Superior temporal gyrus (tissue), 1 donor: Measurements from ENCODE around the gene GATAD2B.
A peak's percentile ranks its signal among the peaks of the same experiment; 100 is the strongest.
"Not testable (repeated sequence)": the region's sequence is repeated elsewhere in the genome, so short reads cannot be mapped to it uniquely, and the experiment has no call there.

Experiments
- DNase-seq: peaks from one replicate; pipeline ENCODE4 v3.0.0-alpha.2; 2016; ENCODE audit errors: extremely low spot score

Gene GATAD2B

GRCh38 chr1:153929981-153930948, 7.5 kb upstream of the GATAD2B start:
- DNase-seq: peak; percentile 19

DNA sequence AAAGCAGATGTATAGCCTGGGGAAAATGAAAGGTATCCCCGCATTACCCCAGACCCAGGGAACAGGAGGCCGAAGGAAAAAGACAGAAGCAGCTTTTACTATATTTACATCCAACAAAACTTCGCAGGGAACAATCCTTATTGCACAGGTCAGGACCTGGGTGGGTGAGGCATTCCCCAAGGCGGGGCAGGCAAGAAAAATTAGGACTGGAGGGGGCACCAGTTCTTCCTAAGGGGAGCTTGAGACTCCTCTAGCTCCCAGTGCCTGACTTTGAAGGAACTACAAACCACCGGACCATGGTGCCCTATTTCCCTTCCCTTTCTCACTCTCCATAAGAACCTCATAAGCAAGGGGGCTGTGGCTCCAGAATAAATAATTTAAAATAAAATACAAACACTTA, 6.7 kb upstream of the GATAD2B start:
- no peak for DNase-seq

DNA sequence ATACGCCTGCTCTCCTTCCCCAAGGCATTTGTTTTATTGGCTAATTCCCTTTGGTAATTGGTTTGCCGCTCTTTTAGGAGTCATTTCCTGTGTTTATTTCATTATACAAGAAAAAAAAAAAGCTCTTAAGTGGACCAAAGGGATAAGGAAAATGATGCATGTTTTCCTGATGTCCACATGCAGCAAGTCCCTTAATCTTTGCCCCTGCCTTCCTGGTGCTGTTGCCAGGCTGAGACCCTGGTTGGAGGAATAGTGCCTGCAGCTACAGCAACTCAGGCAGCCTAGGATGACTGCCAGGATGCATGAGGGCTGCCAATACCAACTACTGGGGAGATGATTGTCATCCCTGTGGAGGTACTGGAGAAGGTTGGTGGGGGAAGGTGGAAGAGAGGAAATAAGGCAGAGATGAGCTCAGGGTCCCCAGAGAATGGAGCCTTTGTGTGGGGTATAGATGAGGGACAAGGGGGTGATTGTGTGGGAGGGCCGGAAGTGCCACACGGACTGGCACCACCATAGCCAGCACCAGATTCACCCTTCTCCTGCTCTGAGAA, 6.1 kb upstream of the GATAD2B start:
- peak; percentile 94 for DNase-seq

DNA sequence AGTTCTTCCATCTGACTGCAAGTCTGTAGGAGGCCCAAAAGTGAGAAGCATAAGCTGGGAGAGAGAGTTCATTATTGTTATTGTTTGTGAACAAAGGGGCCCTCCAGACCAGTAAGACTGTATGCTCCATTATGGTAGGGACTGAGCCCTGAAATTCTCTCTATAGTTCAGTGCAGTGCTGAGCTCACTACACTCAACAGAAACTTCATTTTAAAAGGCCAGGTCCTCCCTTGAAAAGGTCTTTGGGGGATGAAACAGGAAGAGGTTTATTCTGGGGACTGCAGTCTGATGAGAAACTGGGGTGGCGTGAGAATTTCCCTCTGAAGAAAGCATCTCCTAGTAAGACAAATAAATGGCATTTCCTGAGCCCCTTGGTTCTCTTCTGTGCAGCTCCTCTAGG, 5.5 kb upstream of the GATAD2B start:
- DNase-seq: peak; percentile 54

- no peak for DNase-seq
Measured at GRCh38 chr1:153926405-153926804, 3.6 kb upstream of the GATAD2B start.

DNA sequence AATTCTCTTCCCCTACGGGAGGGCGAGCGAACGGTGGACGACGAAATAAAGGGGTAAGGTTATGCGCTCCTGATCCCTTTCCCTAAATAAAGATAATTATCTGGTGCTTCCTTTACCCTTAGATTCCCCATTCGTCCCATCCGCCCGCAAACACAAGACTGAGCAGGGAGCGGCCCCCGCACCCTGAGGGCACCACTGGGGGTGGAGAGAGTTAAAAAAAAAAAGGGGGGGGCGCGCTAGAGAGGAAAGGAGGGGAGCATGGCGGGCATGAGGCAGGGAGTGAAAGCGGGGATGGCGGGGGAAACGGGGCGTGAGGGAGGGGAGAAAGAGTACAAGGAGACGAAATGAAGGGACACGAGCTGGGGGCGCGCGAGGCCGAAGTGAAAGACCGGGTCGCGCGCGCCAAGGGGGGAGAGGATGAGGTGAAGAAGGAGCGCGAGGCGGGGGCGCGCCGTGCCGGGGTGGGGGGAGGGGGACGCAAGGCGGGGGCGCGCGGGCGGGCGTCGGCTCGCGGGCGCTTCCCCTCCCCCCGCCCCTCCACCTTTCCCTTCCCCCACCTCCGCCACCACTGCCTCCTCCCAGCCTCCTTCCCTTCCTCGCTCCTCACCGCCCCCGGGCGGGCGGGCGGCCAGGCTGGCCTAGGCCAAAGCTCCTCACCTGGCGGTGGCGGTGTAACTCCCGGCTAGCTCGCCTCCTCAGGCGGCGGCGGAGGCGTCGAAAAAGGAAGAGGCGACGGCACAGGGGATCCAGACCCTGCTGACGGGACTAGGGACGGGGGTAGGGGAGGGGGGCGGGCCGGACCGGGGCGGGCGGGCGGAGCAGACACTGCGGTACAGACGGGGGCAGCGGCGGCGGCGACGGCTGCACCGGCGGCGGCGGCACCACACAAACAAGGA, 448 bp downstream of the GATAD2B start:
- DNase-seq: no peak

DNA sequence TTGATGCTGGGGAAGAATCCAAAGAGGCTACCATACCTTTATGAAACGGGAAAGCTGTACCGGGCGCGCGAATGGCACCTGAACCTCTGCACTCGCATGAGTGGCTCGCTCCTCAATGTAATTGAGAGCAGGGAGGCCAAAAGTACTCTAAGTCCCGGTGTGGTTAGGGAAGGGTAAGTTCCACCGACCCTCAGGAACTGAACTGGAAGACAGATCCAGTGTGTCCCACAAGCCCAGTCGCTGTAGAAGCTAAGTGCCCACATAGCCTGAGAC, 1.0 kb downstream of the GATAD2B start:
- DNase-seq: peak; percentile 29

- no peak for DNase-seq
Measured at GRCh38 chr1:153921080-153921802, 1.5 kb downstream of the GATAD2B start.

DNA sequence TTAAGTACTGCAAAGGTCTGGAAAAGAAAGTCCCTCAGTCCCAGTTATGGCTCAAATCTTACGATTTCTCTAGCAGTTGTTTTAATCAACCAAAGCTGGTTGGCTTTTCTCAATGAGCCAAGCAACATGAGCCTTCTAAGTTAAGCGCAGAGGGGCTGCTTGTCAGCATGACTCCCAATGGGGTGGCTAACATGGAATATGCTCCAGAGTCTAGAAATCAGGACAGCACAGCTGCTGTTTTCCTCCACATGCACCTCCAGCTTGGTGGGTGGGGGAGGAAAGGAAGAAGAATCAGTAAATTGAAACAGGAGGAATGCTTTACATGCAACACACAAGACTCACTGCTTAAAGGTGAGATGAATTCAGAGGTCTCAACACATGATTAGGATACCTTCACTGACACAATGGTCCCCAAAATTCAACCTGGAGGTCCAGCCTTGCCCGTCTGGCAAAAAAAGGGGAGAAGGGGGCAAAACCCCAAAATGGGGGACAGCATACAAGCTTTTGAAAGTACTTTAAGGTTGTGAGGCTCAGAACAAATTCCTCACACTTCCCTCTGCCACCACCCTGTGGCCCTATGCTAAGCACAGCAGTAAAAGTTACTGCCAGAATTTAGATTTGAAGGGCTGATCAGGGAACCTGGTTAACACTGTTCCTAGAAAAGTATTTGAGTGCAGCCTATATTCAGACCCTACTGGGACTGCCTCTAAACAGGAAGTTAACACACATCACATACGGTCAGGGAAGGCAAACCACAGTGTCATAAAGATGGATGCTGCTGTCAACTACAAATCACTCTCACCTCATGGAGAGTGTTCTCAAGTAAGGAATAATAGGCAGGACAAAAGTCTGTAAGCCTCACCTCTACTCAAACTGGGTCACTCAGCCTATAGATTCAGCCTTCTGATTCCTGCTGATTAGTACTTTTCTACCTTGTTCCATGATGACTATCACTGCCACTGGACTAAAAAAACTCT, 2.6 kb downstream of the GATAD2B start:
- DNase-seq: peak; percentile 38

GRCh38 chr1:153916297-153916696, 6.5 kb downstream of the GATAD2B start:
- no peak for DNase-seq

DNA sequence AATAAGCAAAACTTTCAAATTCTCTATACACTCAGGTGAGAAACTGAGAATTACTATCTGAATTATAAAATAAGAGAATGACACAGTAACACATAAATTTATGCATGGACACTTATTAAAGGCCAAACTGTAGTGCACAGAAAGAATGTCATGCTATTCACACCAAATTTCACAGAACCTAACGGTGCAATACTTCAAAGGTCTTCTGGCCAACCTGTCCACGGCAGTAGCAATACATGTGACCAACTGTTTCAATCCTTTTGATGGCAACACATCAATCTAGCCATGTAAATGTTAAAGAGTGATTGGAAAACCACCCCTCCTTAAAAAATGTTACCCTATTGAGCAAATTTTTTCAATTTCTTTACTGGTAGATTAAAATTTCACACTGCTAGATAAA, 10.4 kb downstream of the GATAD2B start:
- DNase-seq: no peak

GRCh38 chr1:153910560-153910959, 12.2 kb downstream of the GATAD2B start:
- not testable (repeated sequence) for DNase-seq

GRCh38 chr1:153908071-153908470, 14.7 kb downstream of the GATAD2B start:
- no peak for DNase-seq

- DNase-seq: no peak
Measured at GRCh38 chr1:153907134-153907533, 15.6 kb downstream of the GATAD2B start.

GRCh38 chr1:153906396-153906795, 16.4 kb downstream of the GATAD2B start:
- DNase-seq: no peak

DNA sequence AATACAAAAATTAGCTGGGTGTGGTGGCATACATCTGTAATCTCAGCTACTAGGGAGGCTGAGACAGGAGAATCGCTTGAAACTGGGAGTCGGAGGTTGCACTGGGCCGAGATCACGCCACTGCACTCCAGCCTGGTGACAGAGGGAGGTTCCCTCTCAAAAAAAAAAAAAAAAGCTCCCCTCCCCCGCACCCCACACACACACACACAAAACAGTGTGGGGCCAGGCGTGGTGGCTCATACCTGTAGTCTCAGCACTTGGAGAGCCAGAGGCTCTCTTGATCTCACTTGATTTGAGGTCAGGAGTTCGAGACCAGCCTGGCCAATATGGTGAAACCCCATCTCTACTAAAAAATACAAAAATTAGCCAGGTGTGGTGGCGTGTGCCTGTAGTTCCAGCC, 16.9 kb downstream of the GATAD2B start:
- DNase-seq: not testable (repeated sequence)

DNA sequence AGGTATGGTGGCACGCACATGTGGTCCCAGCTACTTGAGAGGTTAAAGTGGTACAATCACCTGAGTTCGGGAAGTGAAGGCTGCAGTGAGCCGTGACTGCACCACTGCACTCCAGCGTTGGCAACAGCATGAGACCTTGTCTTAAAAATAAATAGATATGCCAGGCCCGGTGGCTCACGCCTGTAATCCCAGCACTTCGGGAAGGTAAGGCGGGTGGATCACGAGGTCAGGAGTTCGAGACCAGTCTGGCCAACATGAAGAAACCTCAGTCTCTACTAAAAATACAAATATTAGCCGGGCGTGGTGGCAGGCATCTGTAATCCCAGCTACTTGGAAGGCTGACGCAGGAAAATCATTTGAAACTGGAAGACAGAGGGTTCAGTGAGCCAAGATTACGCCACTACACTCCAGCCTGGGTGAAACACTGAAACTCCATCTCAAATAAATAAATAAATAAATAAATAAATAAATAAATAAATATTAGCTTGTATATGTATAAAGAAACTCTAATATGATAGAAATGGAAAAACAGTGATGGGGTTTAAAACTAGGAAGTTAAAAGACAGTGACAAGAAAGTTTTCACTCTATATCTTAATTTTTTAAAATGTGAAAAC, 18.8 kb downstream of the GATAD2B start:
- no peak for DNase-seq

- no peak for DNase-seq
Measured at GRCh38 chr1:153899509-153899908, 23.3 kb downstream of the GATAD2B start.

GRCh38 chr1:153895866-153896265, 26.9 kb downstream of the GATAD2B start:
- not testable (repeated sequence) for DNase-seq

DNA sequence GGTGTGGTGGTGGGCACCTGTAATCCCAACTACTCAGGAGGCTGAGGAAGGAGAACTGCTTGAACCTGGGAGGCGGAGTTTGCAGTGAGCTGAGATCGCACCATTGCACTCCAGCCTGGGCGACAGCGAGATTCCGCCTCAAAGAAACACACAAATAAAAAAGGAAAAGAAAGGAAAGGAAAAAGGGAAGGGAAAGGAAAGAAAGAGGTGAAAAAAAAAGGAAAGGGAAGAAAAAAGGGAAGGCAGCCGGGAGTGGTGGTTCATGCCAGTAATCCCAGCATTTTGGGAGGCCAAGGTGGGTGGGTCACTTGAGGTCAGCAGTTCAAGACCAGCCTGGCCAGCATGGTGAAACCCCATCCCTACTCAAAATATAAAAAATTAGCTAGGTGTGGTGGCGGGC, 31.7 kb downstream of the GATAD2B start:
- DNase-seq: not testable (repeated sequence)
